Measurements from ENCODE around the gene ATG7.
"Not testable (repeated sequence)": the region's sequence is repeated elsewhere in the genome, so short reads cannot be mapped to it uniquely, and the experiment has no call there.

ATG7 gene

GRCh38 chr3:11437506-11437905, 165.3 kb downstream of the ATG7 start:
- DNase-seq: no peak

GRCh38 chr3:11438646-11439045, 166.4 kb downstream of the ATG7 start:
- no peak for DNase-seq

GRCh38 chr3:11441346-11441745, 169.1 kb downstream of the ATG7 start:
- DNase-seq: not testable (repeated sequence)

GRCh38 chr3:11444404-11444803, 172.2 kb downstream of the ATG7 start:
- no peak for DNase-seq

- not testable (repeated sequence) for DNase-seq
Measured at GRCh38 chr3:11445193-11445592, 173.0 kb downstream of the ATG7 start.

- DNase-seq: no peak
Measured at GRCh38 chr3:11445883-11446282, 173.7 kb downstream of the ATG7 start.

- no peak for DNase-seq
Measured at GRCh38 chr3:11447584-11448200, 175.5 kb downstream of the ATG7 start.

- DNase-seq: no peak
Measured at GRCh38 chr3:11450015-11450414, 177.8 kb downstream of the ATG7 start.

- no peak for DNase-seq
Measured at GRCh38 chr3:11452312-11452711, 180.1 kb downstream of the ATG7 start.

- DNase-seq: no peak
Measured at GRCh38 chr3:11452885-11453847, 181.0 kb downstream of the ATG7 start.

GRCh38 chr3:11455956-11456355, 183.8 kb downstream of the ATG7 start:
- no peak for DNase-seq

- DNase-seq: no peak
Measured at GRCh38 chr3:11457135-11457534, 184.9 kb downstream of the ATG7 start.

- DNase-seq: no peak
Measured at GRCh38 chr3:11459186-11459824, 187.1 kb downstream of the ATG7 start.

- DNase-seq: no peak
Measured at GRCh38 chr3:11461226-11461625, 189.0 kb downstream of the ATG7 start.

GRCh38 chr3:11462673-11463072, 190.5 kb downstream of the ATG7 start:
- DNase-seq: not testable (repeated sequence)

- no peak for DNase-seq
Measured at GRCh38 chr3:11463591-11463990, 191.4 kb downstream of the ATG7 start.

- DNase-seq: no peak
Measured at GRCh38 chr3:11464356-11464755, 192.2 kb downstream of the ATG7 start.

- no peak for DNase-seq
Measured at GRCh38 chr3:11465744-11466616, 193.8 kb downstream of the ATG7 start.

- DNase-seq: no peak
Measured at GRCh38 chr3:11467875-11468274, 195.7 kb downstream of the ATG7 start.

- no peak for DNase-seq
Measured at GRCh38 chr3:11470031-11470853, 198.0 kb downstream of the ATG7 start.

GRCh38 chr3:11475324-11475723, 203.1 kb downstream of the ATG7 start:
- no peak for DNase-seq

- DNase-seq: no peak
Measured at GRCh38 chr3:11476735-11477144, 204.5 kb downstream of the ATG7 start.
